Stimulated activated CD8-positive, alpha-beta memory T cell treated with anti-CD3 and anti-CD28 coated beads, Interleukin-4, amount 100 ng/mL, for 1 hour (primary cell): ENCODE data around the gene IGFBP5.

ENCODE experiments used
- DNase-seq, 2 donors: peaks; one replicate each; pipeline ENCODE4 v3.0.0-alpha.2; 2020; ENCODE audit warnings: low read depth in 2 of 2, low spot score in 1 of 2

IGFBP5 gene

DNA sequence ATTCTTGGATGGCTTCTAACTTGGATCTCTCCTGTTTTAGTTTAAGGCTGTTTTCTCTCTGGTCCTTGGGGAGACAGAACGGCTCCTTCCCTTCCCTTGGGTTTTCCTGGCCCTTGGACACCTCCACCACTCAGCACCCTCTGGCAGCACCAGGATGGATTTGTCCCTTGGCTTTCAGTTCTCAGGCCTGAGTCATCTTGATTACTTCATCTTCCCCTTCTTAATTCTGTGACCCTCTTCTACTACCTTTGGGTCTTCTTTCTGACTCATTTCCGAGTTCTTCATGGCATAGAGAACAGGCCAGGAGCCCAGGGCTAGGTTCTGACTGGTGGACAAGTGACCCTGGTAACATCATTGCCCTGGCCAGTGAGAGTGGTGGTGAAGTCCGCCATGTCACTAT, 47.2 kb downstream of the IGFBP5 start:
- no peak for DNase-seq

DNA sequence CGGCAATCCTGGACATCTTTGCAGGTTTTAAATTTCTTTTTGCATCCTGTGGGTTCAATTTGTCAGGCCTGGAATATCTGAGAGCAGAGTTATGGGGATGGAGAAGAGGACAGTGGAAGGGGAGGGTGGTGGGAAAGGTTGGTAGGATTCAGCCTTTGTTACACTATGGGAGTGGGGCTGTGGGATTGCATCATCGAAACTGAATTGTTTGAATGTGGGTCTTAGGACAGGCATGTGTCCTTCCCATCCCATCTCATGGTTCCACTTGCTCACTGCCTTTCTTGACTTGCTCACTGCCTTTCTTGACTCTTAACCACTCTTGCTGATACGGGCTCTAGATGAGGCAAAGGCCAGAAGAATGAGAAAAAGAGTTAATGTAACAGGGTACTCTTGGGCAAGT, 49.2 kb downstream of the IGFBP5 start:
- DNase-seq = no peak

DNA sequence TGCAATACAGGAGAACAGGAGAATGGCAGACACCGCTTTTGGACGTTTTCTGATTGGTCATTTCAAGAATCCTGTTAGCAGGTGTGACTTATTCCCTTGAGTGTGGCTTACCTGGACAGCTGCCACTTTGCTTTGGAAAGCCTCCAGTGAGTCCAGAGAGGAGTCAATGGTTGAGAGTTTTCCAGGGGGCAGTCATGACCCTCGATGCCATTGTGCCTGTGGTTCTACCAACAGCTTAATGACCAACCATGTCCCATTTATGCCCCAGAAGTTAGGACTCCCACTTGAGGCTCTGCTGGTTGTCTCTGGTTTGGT, 49.8 kb downstream of the IGFBP5 start:
- DNase-seq = no peak

DNA sequence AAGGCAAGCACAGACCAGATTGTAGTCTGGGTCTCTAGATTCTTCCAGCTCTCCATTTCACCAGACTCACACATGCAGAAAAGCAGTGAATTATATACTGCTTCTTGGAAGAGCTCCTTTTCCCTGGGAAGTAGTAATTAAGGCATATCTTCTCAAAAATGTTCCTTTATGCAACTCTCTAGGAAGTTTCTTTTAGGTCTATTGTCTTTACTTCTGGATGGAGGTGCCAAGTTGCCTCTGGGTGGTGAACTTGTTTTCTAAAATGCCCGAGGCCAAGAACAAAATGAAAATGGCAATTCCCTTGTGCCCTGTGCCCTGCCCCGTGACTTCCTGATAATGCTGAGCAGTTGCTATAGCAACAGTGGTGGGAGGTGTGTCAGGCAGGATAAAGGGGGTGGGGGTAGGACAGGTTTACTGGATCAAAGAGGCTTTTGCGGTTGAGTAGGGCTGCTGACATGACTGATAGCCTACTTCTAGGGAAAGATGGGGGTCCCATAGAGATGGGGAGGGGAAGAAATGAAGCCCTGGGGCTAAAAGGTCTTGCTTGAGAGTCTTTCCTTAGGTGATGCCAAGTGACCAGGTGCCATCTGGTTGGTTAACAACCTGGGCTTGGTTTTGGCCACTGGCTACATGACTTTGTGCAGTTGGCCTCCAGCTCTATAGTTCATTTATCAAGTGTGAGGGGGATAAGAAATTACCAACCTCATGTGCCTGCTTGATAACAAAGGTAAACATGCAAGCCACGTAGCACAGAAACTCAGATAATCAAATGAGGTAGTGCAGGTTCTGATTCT, 50.3 kb downstream of the IGFBP5 start:
- no peak for DNase-seq

DNA sequence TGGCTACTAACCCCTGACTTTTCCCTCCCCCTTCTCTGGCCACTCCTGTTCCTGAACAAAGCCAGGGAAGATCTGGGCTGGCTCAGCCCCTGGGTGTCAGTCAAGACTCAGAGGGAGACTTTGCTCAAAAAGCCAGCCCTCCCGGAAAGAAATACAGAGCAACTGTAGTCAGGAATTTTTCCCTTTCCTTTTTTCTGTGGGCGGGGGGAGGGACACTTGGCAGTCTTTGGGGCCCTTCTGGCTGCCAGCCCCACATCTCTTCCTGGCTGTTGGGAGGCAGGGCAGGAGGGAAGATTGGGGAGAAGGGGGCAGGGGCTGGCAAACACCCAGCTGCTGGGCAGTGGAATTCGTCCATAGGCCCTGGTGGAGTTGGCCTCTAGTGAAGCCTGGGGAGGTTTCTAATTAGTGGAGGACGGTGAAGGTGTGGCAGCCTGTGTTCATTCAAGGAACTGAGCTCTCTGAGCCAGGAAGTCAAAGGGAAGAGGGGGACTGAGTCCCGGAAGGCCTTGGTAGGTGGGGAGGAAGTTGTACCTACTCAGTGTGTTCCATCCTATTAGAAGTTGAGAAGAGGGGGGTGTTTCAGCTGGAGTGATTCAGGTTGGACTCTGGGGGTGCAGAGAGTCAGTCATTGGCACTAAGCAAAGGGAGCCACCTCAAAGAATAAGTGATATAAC, 51.2 kb downstream of the IGFBP5 start:
- no peak for DNase-seq

DNA sequence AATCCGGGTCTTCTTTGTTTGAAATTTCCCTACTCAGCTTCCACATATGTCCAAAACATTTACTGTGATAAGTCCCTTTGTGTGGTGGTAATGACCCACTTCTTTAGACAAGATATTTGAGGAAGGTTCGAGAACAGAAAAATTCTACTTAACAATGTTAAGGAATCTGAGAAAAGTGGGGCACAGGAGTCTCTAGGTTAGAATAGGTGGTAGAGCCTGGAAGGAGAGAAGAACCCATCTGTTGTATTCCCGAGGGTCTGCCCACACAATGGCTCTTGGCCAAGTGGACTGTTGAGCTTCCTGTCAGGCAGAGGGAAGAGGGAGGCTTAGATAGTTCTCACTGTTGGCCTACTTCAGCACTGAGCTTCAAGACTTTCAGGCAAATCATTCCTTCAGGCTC, 57.9 kb downstream of the IGFBP5 start:
- DNase-seq = no peak

DNA sequence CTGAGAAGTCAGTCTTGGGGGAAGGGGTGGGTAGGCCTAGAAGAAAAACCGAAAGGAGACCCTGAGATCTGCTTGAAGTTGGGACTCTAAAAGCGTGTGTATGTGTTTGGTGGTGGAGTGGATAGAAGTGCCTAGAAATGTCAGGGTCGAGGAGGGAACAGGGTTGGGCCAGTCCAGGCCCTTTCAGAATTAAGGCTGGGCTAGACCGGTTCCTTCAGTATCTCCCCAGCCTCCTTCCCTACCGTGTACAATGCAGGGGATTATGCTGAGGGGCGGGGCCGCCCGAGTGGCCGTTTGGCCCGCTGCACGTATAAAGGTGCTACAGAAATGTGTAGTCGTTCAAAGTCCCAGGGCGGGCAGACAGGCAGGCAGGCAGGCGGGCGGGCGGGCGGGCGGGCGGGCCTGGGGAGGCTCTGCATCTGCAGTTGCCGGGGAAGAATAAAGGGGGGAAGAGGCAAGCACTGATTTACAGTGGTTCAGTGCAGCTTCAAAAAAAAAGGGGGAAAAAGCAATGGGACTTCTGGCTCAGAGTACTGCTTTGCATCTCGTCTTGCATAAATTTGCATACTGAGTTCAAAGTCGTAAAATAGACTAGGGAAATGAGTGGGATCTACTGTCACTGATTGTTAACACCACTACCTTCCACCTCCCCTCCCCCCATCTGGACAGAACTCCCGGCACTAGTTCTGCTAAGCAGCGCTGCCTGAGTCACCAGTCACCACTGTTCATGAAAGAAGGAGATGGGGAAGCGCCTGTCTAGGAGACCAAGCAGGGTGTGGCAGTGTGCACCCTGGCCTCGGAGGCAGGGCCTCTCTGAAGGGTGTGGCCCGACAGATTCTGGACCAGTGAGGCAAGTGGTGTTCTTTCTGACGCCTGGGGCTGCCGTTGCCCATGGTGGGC, 58.5 kb downstream of the IGFBP5 start:
- no peak for DNase-seq

DNA sequence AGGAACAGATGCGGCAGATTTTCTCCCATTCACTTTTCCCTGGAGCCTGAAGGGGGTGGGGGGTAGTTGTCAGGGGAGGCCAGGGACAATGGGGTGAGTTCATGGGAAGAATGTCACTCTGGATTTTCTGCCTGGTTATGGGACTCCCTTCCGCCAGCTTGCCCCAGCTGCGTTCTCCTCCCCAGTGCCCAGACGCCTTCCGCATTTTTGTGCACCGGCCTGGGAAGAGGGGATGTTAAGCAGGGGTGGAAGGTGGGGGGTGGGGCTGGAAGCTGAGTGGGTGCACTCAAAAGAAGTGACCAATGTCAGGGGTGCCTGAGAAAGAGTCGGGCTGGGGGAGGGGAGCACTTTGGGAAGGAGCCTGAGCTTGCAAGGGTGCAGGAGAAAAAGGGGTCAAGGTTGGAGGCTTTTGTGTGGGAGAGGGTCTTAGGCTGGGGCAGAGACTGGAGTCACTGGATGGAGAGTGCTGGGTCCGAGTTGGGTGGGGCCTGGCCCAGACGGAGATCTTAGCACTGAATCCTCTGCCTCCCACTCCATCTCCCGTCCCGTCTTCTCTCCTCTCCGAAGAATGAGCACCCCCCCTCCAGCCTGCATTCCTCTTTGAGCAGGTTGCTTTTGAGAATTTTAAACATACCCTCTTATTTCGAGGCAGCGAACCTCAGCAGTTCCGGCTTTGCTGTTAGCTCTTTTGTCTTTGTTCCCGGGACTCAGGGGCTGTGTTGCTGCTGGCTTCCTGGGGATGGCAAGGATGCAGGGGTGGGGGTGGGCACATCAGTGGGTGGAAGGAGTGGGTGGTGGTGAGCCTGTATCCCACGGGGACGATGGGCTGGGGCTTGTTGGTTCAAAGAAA, 59.4 kb downstream of the IGFBP5 start:
- no peak for DNase-seq

DNA sequence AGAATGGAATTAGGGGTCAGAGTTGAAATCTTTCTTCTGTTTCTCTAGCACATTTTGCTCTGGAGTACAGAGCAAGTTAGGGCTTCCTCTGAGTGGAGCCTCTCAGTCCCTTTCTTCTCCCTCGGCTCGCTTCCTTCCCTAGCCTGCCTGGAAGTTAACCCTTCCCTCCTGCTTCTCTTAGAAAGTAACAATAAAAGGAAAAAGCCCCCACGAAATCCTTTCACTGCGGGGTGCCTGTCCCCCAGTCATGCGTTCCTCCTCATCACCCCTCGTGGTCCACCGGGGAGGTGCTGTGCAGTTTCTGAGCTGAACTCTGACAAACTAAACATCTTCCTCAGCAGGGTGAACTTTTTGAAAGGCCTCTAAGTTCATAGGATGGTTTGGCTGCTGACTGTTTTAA, 60.2 kb downstream of the IGFBP5 start:
- no peak for DNase-seq

DNA sequence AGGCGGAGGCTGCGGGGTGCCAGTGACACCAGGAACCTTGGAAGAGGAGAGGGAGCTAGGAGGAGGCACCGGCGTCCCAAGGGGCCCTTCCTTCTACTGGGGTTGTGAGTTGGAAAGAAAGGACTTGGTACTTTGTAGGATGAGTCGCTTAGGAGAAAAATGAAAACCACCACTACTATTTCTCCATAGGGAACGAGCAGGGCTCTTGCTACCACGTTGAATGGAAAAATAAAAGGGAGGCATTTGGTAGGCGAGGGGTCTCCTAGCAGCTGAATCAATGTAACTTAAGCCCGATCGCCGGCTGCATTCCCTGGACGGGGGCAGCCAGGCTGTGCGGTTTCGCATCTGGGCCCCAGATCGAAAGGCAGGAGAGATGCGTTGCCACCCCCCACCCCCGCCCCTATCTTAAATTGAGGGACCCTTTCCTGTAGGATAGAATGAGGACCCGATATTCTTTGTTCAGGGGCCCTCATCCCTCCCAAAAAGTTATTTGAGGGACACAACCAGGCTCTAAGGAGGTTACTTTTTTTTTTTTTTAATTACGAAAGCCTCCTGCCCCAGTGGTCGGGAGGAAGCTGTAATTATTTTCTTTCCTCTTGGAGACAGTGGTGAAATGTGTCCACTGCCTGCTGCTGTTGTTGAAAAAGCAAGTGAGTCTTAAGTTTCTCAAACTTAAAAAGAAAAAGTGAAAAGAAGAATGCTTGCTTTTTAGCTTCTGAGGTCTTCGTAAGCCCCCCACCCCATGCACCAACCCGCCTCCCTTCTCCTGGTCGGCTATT, 60.8 kb downstream of the IGFBP5 start:
- no peak for DNase-seq

DNA sequence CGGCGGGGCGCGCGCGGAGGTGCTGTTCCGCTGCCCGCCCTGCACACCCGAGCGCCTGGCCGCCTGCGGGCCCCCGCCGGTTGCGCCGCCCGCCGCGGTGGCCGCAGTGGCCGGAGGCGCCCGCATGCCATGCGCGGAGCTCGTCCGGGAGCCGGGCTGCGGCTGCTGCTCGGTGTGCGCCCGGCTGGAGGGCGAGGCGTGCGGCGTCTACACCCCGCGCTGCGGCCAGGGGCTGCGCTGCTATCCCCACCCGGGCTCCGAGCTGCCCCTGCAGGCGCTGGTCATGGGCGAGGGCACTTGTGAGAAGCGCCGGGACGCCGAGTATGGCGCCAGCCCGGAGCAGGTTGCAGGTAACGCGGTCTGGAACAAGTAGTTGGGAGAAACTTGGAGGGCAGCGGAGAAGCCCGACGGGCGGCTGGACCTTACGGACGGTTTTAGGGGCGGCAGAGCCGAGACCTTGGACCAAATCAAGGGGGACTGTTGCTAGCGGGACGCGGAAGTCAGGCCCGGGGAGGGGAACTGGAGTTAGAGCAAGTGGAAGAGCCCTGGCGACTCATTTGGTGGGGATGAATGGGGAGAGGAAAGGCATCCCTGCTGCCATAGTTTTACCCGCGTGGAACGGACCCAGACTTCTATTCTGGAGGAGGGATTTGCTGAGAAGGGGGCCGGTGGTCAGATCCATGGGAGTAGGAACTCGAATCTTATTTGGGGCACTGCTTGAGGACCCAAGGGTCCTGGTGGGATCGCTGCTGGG, 61.6 kb downstream of the IGFBP5 start:
- no peak for DNase-seq

DNA sequence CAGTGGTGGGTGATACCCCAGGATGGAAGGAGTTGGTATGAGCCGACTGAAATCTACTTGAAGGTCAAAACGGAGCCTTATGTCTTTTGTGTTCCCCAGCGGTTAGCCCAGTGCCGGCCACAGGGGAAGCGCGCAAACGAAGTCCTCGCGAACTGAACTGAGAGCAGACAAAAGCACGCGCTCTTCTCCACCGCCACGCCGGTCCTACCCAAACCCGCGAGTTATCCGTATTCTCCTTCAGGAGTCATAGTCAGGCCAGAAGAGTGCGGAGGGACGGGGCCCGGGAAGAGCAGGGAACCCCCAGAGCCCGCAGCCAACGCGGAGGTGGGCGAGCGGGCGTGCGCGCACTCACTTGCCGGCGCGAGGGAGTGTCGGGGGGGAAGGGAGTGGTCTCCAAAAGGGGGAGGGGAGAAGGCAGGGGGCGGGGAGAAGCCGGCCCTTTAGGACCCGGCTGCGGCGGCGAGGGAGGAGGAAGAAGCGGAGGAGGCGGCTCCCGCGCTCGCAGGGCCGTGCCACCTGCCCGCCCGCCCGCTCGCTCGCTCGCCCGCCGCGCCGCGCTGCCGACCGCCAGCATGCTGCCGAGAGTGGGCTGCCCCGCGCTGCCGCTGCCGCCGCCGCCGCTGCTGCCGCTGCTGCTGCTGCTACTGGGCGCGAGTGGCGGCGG, 62.3 kb downstream of the IGFBP5 start, which contains the start of gene IGFBP2:
Gene IGFBP2 (plus strand): TSS at position 469 of the 664 bp plus-strand sequence. CDS start 104 bp downstream, at position 573.
- no peak for DNase-seq

DNA sequence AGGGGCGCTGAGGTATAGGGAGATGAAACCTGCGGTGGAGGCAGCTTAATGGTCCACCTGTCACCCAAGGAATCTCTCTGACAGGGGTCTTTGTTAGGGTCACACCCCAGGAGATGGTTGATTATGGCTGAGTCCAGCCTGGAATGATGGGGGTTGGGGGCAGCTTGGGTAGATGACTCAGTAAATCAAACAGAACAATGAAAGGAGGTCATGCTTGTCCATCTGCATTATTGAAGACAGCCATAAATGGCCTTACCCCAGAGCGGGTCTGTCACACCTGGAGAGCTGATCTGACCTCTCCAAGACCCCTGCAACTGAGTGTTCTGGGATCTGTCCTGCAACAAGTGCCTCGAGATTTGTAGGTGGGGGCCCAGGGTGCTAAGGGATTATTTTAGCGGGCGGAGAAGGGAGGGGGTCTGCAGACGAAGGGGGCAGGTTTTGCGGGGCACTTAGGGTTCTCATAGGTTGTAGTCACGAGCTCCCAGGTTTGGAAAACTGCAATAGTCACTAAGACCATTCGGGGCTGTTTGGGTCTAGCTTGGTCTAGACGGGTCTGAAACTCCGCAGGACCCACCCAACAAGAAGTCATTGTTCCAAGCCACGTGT, 62.9 kb downstream of the IGFBP5 start:
- no peak for DNase-seq

DNA sequence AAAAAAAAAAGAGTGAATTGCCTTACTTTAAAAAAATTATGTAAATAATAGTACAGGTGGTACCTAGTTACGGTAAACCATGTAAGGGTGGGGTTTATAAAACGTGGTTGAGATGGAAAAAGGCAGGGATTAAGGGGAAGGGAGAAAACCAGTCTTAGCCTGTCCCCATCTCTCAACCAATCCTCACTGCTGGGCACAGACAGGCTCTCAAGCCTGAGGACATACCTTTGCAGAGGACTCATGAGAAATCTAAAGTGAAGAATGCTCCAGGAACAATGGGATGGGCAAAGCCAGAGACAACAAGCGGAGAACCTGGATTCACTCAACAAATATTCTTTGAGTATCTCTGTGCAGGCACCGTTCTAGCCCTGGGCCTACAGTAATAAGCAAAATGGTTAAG, 65.6 kb downstream of the IGFBP5 start:
- no peak for DNase-seq

DNA sequence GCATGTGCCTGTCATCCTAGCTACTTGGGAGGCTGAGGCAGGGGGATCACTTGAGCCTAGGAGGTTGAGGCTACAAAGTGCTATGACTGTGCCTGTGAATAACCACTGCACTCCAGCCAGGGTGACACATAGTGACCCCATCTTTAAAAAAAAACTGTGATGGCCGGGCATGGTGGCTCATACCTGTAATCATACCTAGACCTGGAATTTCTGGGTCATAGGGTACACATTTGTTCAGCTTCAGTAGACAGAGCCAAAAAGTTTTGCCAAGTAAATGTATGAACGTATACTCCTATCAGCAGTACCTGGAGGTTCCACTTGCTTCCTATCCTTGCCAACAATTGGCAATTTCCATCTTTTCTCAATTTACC, 68.5 kb downstream of the IGFBP5 start:
- DNase-seq = no peak

DNA sequence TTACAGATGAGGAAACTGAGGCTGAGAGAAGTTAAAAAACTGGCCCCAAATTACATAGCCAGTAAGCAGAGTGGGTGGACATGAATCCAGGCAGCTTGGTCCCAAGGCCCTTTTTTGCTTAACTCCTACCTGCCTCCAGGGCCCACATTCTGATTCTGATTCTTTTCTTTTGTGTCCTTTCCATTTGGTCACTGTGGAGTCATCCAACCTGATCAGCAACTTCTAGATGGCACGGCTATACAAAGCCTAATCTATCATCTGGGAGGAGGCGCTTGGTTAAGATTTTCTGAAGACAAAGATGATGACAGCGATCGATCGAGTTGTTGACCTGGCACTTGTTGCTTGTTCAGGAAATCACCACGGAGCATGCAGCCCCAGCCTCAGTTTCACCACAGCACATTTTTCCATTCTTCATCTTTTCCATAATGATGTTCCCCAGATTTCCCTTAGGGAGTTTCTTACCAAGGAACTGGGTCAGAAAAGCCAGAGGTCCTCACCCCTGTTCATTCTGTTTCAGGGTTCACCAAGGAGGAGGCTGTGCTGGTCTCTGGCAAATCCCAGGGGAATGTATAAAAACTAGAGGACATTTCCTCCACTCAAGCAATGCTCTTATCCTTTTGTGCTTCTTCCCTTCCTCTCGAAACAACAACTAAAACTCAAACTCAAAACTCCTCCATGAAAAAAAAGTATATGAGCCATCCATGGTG, 69.0 kb downstream of the IGFBP5 start:
- no peak for DNase-seq

DNA sequence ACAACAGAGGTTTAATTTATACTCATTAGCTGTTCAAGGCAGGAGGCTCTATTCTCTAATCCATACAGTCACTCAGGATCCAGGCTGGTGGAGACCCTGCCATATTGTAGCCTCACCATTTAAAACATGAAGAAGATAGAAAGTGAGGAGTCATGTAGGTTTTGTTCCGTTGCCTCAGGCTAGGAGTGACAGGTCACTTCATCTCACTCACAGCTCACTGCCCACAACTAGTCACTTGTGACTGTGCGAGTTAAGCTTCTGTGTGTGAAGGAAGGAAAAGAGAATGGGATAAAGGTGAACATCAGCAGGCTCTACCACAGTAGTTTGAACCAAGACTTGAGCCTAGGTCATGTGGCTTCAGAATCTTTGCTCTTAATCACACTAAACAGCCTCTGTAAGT, 71.1 kb downstream of the IGFBP5 start:
- no peak for DNase-seq

DNA sequence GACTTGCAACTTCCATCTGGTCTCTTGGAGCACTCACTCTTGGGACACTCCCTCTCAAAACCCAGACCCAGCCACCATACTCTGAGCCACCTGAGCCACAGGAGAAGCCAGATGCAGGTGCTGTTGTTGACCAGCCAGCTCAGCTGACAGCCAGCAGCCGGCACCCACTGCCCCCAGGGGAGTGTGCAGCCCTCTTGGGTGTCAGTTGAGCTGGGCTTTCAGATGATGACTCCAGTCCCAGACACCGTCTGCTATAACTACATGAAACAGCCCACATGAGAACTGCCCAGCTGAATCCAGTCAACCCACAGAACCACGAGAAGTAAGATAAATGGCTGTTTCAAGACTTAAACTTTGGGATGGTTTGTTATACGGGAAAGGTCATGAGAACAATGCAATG, 72.8 kb downstream of the IGFBP5 start:
- DNase-seq = no peak
